HepG2 (cell line): ENCODE data around the gene GABBR2. TPM values are rescaled to one million over a fixed set of nuclear protein-coding genes. Genes with fewer than 3 reads are reported as not detected.

ENCODE experiments used
- ATAC-seq: fragments of 200-7000 bp; cut with Tn5 transposase; 3 replicates; pipeline ENCODE4 v1.9.1; 2020; ENCODE audit warnings: mild to moderate bottlenecking, moderate library complexity
- BruUV-seq: library from RNA; stranded (reverse); fragments of 400-500 nt; replicated peaks from 2 replicates; lab custom pipeline; 2021; lab: Mats Ljungman, UMichigan
- CTCF ChIA-PET: fragments of 300-600 bp; formaldehyde crosslinking; extraction: SDS; loops from one replicate; lab custom pipeline; 2021; ENCODE audit warnings: low total read pairs, inconsistent platforms, low intra/inter-chr PET ratio; lab: Yijun Ruan, JAX
- POLR2A ChIA-PET: fragments of 350-600 bp; sonication (Branson Sonifier 250); formaldehyde crosslinking; loops from one replicate; lab custom pipeline; 2020; ENCODE audit warnings: antibody characterized with exemption, inconsistent platforms; lab: Yijun Ruan, JAX
- DNase-seq: peaks from one replicate; pipeline ENCODE4 v3.0.0-alpha.2; 2015; ENCODE audit warnings: low spot score
- FAIRE-seq: peaks from 3 replicates; lab custom pipeline; 2011; peaks lifted over from hg19 to GRCh38; lab: Jason Lieb, UNC
- H2AFZ ChIP-seq: one replicate; pipeline ENCODE4 v1.6.1; 2011; ENCODE audit warnings: low read length, inconsistent platforms
- H3K27ac ChIP-seq: fragments of 300-600 bp; 3 replicates; pipeline ENCODE4 v1.8.0; 2011; ENCODE audit warnings: mixed run types, mild to moderate bottlenecking, mixed read lengths, low read length, inconsistent platforms; ENCODE audit not compliant: insufficient read depth; ENCODE audit errors: extremely low read length
- H3K27me3 ChIP-seq, 2 experiments: fragments of 200-600 bp in 1 of 2; 2 replicates in 1 of 2; 3 replicates in 1 of 2; pipeline versions ENCODE4 v1.6.0 to v1.8.0; 2011; ENCODE audit warnings: low read length in 2 of 2, mild to moderate bottlenecking in 2 of 2, moderate library complexity in 2 of 2, inconsistent platforms in 1 of 2; ENCODE audit not compliant: insufficient read depth in 2 of 2, control insufficient read depth in 1 of 2
- H3K36me3 ChIP-seq, 2 experiments: fragments of 200-600 bp in 1 of 2; replicated peaks in 1 of 2; 2 replicates in 1 of 2; 3 replicates in 1 of 2; pipeline versions ENCODE4 v1.5.1 to v1.8.0; 2011; ENCODE audit warnings: low read length in 2 of 2, inconsistent platforms in 1 of 2; ENCODE audit not compliant: insufficient read depth in 2 of 2, control insufficient read depth in 1 of 2
- H3K4me1 ChIP-seq: 2 replicates; pipeline ENCODE4 v1.5.1; 2012; ENCODE audit warnings: low read length, inconsistent platforms; ENCODE audit not compliant: insufficient read depth
- H3K4me2 ChIP-seq: 2 replicates; pipeline ENCODE4 v1.6.0; 2011; ENCODE audit warnings: low read depth, low read length, inconsistent platforms
- H3K4me3 ChIP-seq, 3 experiments: fragments of 200-600 bp in 1 of 3; sonication (generic), shearing (Covaris generic) in 1 of 3; replicated peaks in 1 of 3; 2 replicates each; pipeline ENCODE4 v1.5.1; 2011 to 2016; ENCODE audit warnings: low read length in 3 of 3, inconsistent platforms in 2 of 3, low read depth in 2 of 3, mild to moderate bottlenecking in 2 of 3, control low read depth in 1 of 3, mixed read lengths in 1 of 3; ENCODE audit not compliant: insufficient read depth in 1 of 3
- H3K79me2 ChIP-seq: one replicate; pipeline ENCODE4 v1.6.1; 2011; ENCODE audit warnings: low read length, inconsistent platforms; ENCODE audit not compliant: insufficient read depth
- H3K9ac ChIP-seq: 2 replicates; pipeline ENCODE4 v1.6.0; 2011; ENCODE audit warnings: mild to moderate bottlenecking, low read depth, low read length, inconsistent platforms; ENCODE audit not compliant: insufficient read depth
- H3K9me3 ChIP-seq: 2 replicates; pipeline ENCODE4 v1.5.1; 2012; ENCODE audit warnings: mild to moderate bottlenecking, low read length
- H4K20me1 ChIP-seq: 2 replicates; pipeline ENCODE4 v1.6.0; 2011; ENCODE audit warnings: inconsistent platforms, mild to moderate bottlenecking, low read length, moderate library complexity; ENCODE audit not compliant: insufficient read depth
- HMGA1 ChIP-seq: sonication (generic); formaldehyde crosslinking; conservative IDR thresholded peaks from 2 replicates; pipeline ENCODE4 v1.4.0; 2020; ENCODE audit warnings: missing genetic modification reagents
- YY1 ChIP-seq: IDR thresholded peaks from 2 replicates; pipeline ENCODE4 v1.6.1; 2011; ENCODE audit warnings: low read length, low read depth, moderate library complexity, mild to moderate bottlenecking; ENCODE audit not compliant: insufficient read depth, insufficient replicate concordance
- ZBTB3 ChIP-seq: sonication (generic); formaldehyde crosslinking; IDR thresholded peaks from 2 replicates; pipeline ENCODE4 v1.4.0; 2020; ENCODE audit warnings: low read depth, mild to moderate bottlenecking, moderate library complexity, missing genetic modification reagents, borderline replicate concordance
- ZKSCAN1 ChIP-seq: fragments of 150-350 bp; IDR thresholded peaks from 2 replicates; pipeline ENCODE4 v1.6.1; 2014; ENCODE audit warnings: low read length
- ZNF451 ChIP-seq: sonication (generic); formaldehyde crosslinking; IDR thresholded peaks from 2 replicates; pipeline ENCODE4 v1.5.0; 2020; ENCODE audit warnings: mild to moderate bottlenecking, missing genetic modification reagents
- ZNF496 ChIP-seq: sonication (generic); formaldehyde crosslinking; IDR thresholded peaks from 2 replicates; pipeline ENCODE4 v1.8.1; 2023; ENCODE audit warnings: mild to moderate bottlenecking, moderate library complexity, missing genetic modification reagents; ENCODE audit not compliant: insufficient replicate concordance
- ZNF547 ChIP-seq: sonication (generic); formaldehyde crosslinking; IDR thresholded peaks from 2 replicates; pipeline ENCODE4 v1.5.1; 2020; ENCODE audit warnings: mild to moderate bottlenecking, missing genetic modification reagents
- ZNF567 ChIP-seq: sonication (generic); formaldehyde crosslinking; IDR thresholded peaks from 2 replicates; pipeline ENCODE4 v1.8.1; 2023; ENCODE audit warnings: mild to moderate bottlenecking, missing genetic modification reagents, borderline replicate concordance
- ZNF598 ChIP-seq: sonication (generic); formaldehyde crosslinking; IDR thresholded peaks from 2 replicates; pipeline ENCODE4 v1.5.1; 2020; ENCODE audit warnings: mild to moderate bottlenecking, missing genetic modification reagents, borderline replicate concordance
- ZNF703 ChIP-seq: sonication (generic); formaldehyde crosslinking; IDR thresholded peaks from 2 replicates; pipeline ENCODE4 v1.5.1; 2020; ENCODE audit warnings: missing genetic modification reagents, mild to moderate bottlenecking, moderate library complexity, borderline replicate concordance
- ZNF768 ChIP-seq: sonication (generic); formaldehyde crosslinking; IDR thresholded peaks from 2 replicates; pipeline ENCODE4 v1.4.0; 2020; ENCODE audit warnings: missing genetic modification reagents
- WGBS: methylation state at CpG from one replicate; pipeline ENCODE4 v1.1.6; 2017; ENCODE audit warnings: low lambda C conversion rate; 5-methylcytosine and 5-hydroxymethylcytosine counted together
- in situ Hi-C: cut with HindIII; loops from 2 replicates; pipeline ENCODE4 v1.10.0; 2017; ENCODE audit warnings: low pct_unique_long_range_greater_than_20kb; ENCODE audit not compliant: extremely low pct_ligation_motif_present
- intact Hi-C: fragments of 100-400 bp; cut with micrococcal nuclease; formaldehyde crosslinking; loops from one replicate; pipeline ENCODE4 v1.10.0; 2022; ENCODE audit not compliant: unreplicated experiment
- polyA plus RNA-seq, 8 experiments: library from polyadenylated mRNA; depleted of rRNA in 3 of 8; stranded (reverse) in 7 of 8; unstranded in 1 of 8; fragments of >200 nt; fragmentation: Illumina TruSeq in 4 of 8; extraction: Trizol in 4 of 8; gene quantifications; 2 replicates each; pipeline versions ENCODE4 v1.2.1 to v1.2.3, GENCODE V29; 2011 to 2016; ENCODE audit warnings: low read depth in 4 of 8, missing spikeins in 1 of 8, mixed read lengths in 1 of 8; ENCODE audit not compliant: insufficient read depth in 1 of 8
- total RNA-seq, 5 experiments: library from RNA; depleted of rRNA; stranded (reverse); fragments of >200 nt; fragmentation: Illumina TruSeq; extraction: Trizol; gene quantifications; 2 replicates each; pipeline ENCODE4 v1.2.3, GENCODE V29; 2016; ENCODE audit warnings: low read depth in 1 of 5
- TF ChIP-seq, protein P1 (sequence below): sonication (generic); formaldehyde crosslinking; IDR thresholded peaks from 2 replicates; pipeline ENCODE4 v1.4.0; 2020; ENCODE audit warnings: missing genetic modification reagents
- TF ChIP-seq, protein P2 (sequence below): sonication (generic); formaldehyde crosslinking; IDR thresholded peaks from 2 replicates; pipeline ENCODE4 v1.4.0; 2020; ENCODE audit warnings: missing genetic modification reagents

The GABBR2 gene
- total and polyA plus RNA-seq, 2 of the 13 experiments (the other 11 are each of a cell fraction or from before 2014, with no cell fraction given) = 0.02 TPM; not detected in 1

DNA sequence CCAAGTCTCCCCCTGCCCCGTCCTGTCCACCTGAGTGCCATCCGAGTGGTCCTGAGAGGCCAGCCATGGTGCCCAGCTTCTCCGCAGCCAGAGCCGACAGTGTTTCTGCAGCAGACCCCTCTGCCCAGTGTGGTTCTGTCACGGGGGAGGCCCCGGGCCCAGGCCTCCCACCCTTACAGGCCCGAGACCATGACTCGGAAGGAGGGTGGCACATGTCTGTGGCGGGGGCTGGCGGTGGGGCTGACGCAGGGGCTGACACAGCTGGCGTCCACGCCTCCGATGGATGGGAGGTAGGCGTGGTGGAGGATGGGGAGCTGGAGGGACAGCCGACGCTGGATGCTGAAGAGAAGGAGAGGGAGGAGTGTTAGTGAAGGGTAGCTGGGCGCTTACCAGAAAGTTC lies 418.3 kb downstream of the GABBR2 start:
- Histone ChIP-seq H3K27me3 (peaks cover 3 to 25% of the 10 kb centered on the region in 2 experiments; a peak in 3 of 5 replicates), H2AFZ (no peak overlapping the region), H3K36me3 (no peaks in the 10 kb centered on the region), H4K20me1 (no peaks in the 10 kb centered on the region), H3K9ac (no peak overlapping the region), H3K9me3 (no peaks in the 10 kb centered on the region), H3K4me2 (no peak overlapping the region), H3K27ac (no peak overlapping the region), H3K4me1 (peaks cover 15% of the 10 kb centered on the region), H3K79me2 (no peaks in the 10 kb centered on the region), H3K4me3 (no peak overlapping the region)
- no peak for ATAC-seq
- DNase-seq = no peak
- BruUV-seq = no TSS peak
- WGBS = 68% methylated on average over 18 of the region's 18 CpGs
- ChIA-PET CTCF (no interaction called here), POLR2A (no interaction called here)
- intact Hi-C loops = no loop called here
- in situ Hi-C loops = no loop called here
- TF ChIP-seq ZNF451 (CRISPR knock-in tag) (no peak), ZNF768 (CRISPR knock-in tag) (no peak), HMGA1 (CRISPR knock-in tag) (no peak), ZNF496 (no peak), ZNF567 (CRISPR knock-in tag) (no peak), ZKSCAN1 (no peak), ZNF547 (CRISPR knock-in tag) (no peak), ZBTB3 (CRISPR knock-in tag) (no peak), ZNF598 (CRISPR knock-in tag) (no peak), YY1 (no peak), ZNF703 (CRISPR knock-in tag) (no peak)
- TF ChIP-seq, protein P1, sequence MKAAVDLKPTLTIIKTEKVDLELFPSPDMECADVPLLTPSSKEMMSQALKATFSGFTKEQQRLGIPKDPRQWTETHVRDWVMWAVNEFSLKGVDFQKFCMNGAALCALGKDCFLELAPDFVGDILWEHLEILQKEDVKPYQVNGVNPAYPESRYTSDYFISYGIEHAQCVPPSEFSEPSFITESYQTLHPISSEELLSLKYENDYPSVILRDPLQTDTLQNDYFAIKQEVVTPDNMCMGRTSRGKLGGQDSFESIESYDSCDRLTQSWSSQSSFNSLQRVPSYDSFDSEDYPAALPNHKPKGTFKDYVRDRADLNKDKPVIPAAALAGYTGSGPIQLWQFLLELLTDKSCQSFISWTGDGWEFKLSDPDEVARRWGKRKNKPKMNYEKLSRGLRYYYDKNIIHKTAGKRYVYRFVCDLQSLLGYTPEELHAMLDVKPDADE (CRISPR knock-in tag) = no peak
- TF ChIP-seq, protein P2, sequence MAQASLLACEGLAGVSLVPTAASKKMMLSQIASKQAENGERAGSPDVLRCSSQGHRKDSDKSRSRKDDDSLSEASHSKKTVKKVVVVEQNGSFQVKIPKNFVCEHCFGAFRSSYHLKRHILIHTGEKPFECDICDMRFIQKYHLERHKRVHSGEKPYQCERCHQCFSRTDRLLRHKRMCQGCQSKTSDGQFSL (CRISPR knock-in tag) = no peak
- no peak for FAIRE-seq
